ENCODE data around the gene IQUB. TPM values are rescaled to one million over a fixed set of nuclear protein-coding genes. Genes with fewer than 3 reads are reported as not detected.
A peak's percentile ranks its signal among the peaks of the same experiment; 100 is the strongest.
"Not testable (repeated sequence)": the region's sequence is repeated elsewhere in the genome, so short reads cannot be mapped to it uniquely, and the experiment has no call there.

The IQUB gene
- 0.05 and 0.50 TPM in 2 replicates for total RNA-seq (2014; rRNA removed; shearing (Covaris generic))

- DNase-seq (ENCODE audit: low spot score): peak; percentile 99
Observed at GRCh38 chr7:123534383-123535260, at the start of gene IQUB. Gene IQUB (minus strand): TSS chr7:123534595. CDS start chr7:123512340, 22,255 bp downstream.

GRCh38 chr7:123583821-123584220 lies 49.4 kb upstream of the IQUB start:
- no peak for DNase-seq (ENCODE audit: low spot score)

- DNase-seq (ENCODE audit: low spot score): no peak
Observed at GRCh38 chr7:123581162-123581459, 46.7 kb upstream of the IQUB start.

GRCh38 chr7:123580406-123581161 lies 46.2 kb upstream of the IQUB start:
- DNase-seq (ENCODE audit: low spot score): peak; percentile 70

- DNase-seq (ENCODE audit: low spot score): no peak
Observed at GRCh38 chr7:123579416-123579815, 45.0 kb upstream of the IQUB start.

- DNase-seq (ENCODE audit: low spot score): no peak
Observed at GRCh38 chr7:123573896-123574467, 39.6 kb upstream of the IQUB start.

GRCh38 chr7:123573341-123573740 lies 38.9 kb upstream of the IQUB start:
- no peak for DNase-seq (ENCODE audit: low spot score)

GRCh38 chr7:123571684-123572083 lies 37.3 kb upstream of the IQUB start:
- DNase-seq (ENCODE audit: low spot score): no peak

- DNase-seq (ENCODE audit: low spot score): no peak
Observed at GRCh38 chr7:123571187-123571586, 36.8 kb upstream of the IQUB start.

- no peak for DNase-seq (ENCODE audit: low spot score)
Observed at GRCh38 chr7:123570390-123571182, 36.2 kb upstream of the IQUB start.

GRCh38 chr7:123569352-123570010 lies 35.1 kb upstream of the IQUB start:
- DNase-seq (ENCODE audit: low spot score): no peak

GRCh38 chr7:123562121-123562520 lies 27.7 kb upstream of the IQUB start:
- no peak for DNase-seq (ENCODE audit: low spot score)

GRCh38 chr7:123558289-123558874 lies 24.0 kb upstream of the IQUB start:
- DNase-seq (ENCODE audit: low spot score): no peak

- DNase-seq (ENCODE audit: low spot score): peak; percentile 100
Observed at GRCh38 chr7:123557398-123558288, 23.2 kb upstream of the IQUB start, which contains the start of gene NDUFA5. Gene NDUFA5 (minus strand): TSS chr7:123557818. CDS start chr7:123557795, 23 bp downstream.

GRCh38 chr7:123557016-123557397 lies 22.6 kb upstream of the IQUB start:
- DNase-seq (ENCODE audit: low spot score): no peak

GRCh38 chr7:123555484-123555883 lies 21.1 kb upstream of the IQUB start:
- no peak for DNase-seq (ENCODE audit: low spot score)

- DNase-seq (ENCODE audit: low spot score): no peak
Observed at GRCh38 chr7:123553159-123553558, 18.8 kb upstream of the IQUB start.

GRCh38 chr7:123552641-123553040 lies 18.2 kb upstream of the IQUB start:
- no peak for DNase-seq (ENCODE audit: low spot score)

- DNase-seq (ENCODE audit: low spot score): not testable (repeated sequence)
Observed at GRCh38 chr7:123552134-123552533, 17.7 kb upstream of the IQUB start.

- DNase-seq (ENCODE audit: low spot score): no peak
Observed at GRCh38 chr7:123548406-123548805, 14.0 kb upstream of the IQUB start.
